ENCODE data around the gene C2orf72. TPM values are rescaled to one million over a fixed set of nuclear protein-coding genes. Genes with fewer than 3 reads are reported as not detected.

Gene C2orf72
- total and polyA plus RNA-seq, 2 of the 13 experiments (the other 11 are each of a cell fraction or from before 2014, with no cell fraction given), result 147 to 203 TPM

GRCh38 chr2:230990131-230990898, 47.0 kb upstream of the C2orf72 start:
- H3K4me3 ChIP-seq (replicated peaks in 1 of 3; ENCODE audit: insufficient read depth in 1 of 3, low read depth in 2 of 3, low read length in 3 of 3), result no peak overlapping the region
- H3K27ac ChIP-seq (ENCODE audit: extremely low read length, insufficient read depth, low read length), result no peak overlapping the region
- no peak for DNase-seq (ENCODE audit: low spot score)
- WGBS (ENCODE audit: low lambda C conversion rate), result 80% methylated on average over 22 of the region's 70 CpGs
- ATAC-seq, result no peak
- H3K9me3 ChIP-seq (ENCODE audit: low read length), result no peaks in the 10 kb centered on the region
- no TSS peak for BruUV-seq (replicated peaks)
- peaks cover 30% of the 10 kb centered on the region for H3K4me1 ChIP-seq (ENCODE audit: insufficient read depth, low read length)
- no peak overlapping the region for H3K4me2 ChIP-seq (ENCODE audit: low read depth, low read length)
- no peak overlapping the region for H3K9ac ChIP-seq (ENCODE audit: insufficient read depth, low read depth, low read length)
- FAIRE-seq, result no peak
- ChIA-PET POLR2A (interaction anchor here (0.8 kb wide), 1 partner anchor 60 kb away, joined by 3 read pairs; no protein-coding TSS in a partner anchor), CTCF (ENCODE audit: low intra/inter-chr PET ratio, low total read pairs) (no interaction called here)
- peaks cover 4 to 35% of the 10 kb centered on the region in 2 experiments; a peak in 3 of 5 replicates for H3K27me3 ChIP-seq (ENCODE audit: control insufficient read depth in 1 of 2, insufficient read depth in 2 of 2, low read length in 2 of 2)
- H2AFZ ChIP-seq (ENCODE audit: low read length), result no peak overlapping the region
- intact Hi-C loops (cut with micrococcal nuclease; ENCODE audit: unreplicated experiment) (no loop called here), in situ Hi-C loops (cut with HindIII; ENCODE audit: extremely low pct_ligation_motif_present, low pct_unique_long_range_greater_than_20kb) (no loop called here)
- no peaks in the 10 kb centered on the region for H3K79me2 ChIP-seq (ENCODE audit: insufficient read depth, low read length)
- H4K20me1 ChIP-seq (ENCODE audit: insufficient read depth, low read length), result no peaks in the 10 kb centered on the region
- TF ChIP-seq CEBPB (IDR thresholded peaks at IDR 0.05; ENCODE audit: borderline replicate concordance, low read depth, low read length) (no peak), ZNF350 (CRISPR knock-in tag; IDR thresholded peaks at IDR 0.05; ENCODE audit: borderline replicate concordance, low read depth) (no peak), IRX3 (CRISPR knock-in tag; IDR thresholded peaks at IDR 0.05; ENCODE audit: borderline replicate concordance, low read depth) (no peak), RBM22 (optimal IDR thresholded peaks at IDR 0.05; ENCODE audit: low read length) (no peak), PAWR (CRISPR knock-in tag; IDR thresholded peaks at IDR 0.05; ENCODE audit: borderline replicate concordance) (no peak), GRHL1 (CRISPR knock-in tag; conservative IDR thresholded peaks at IDR 0.05) (no peak), MXD1 (CRISPR knock-in tag; IDR thresholded peaks at IDR 0.05) (no peak), ZFP36L1 (CRISPR knock-in tag; IDR thresholded peaks at IDR 0.05) (no peak), ZGPAT (CRISPR knock-in tag; IDR thresholded peaks at IDR 0.05) (no peak)
- no peaks in the 10 kb centered on the region for H3K36me3 ChIP-seq (replicated peaks in 1 of 2; ENCODE audit: control insufficient read depth in 1 of 2, insufficient read depth in 2 of 2, low read length in 2 of 2)

Measured in HepG2 (cell line).